H1 (cell line): ENCODE measurements around the gene FAU. TPM values are rescaled to one million over a fixed set of nuclear protein-coding genes. Genes with fewer than 3 reads are reported as not detected.

Source experiments
- CBX8 ChIP-seq: fragments of 300-800, 300-1000 bp; sonication (generic); IDR thresholded peaks from 2 replicates; pipeline ENCODE4 v1.7.1; 2016; ENCODE audit warnings: low read depth, low read length, borderline replicate concordance
- CTBP2 ChIP-seq: IDR thresholded peaks from 2 replicates; pipeline ENCODE4 v1.7.0; 2011; ENCODE audit warnings: borderline replicate concordance, mild to moderate bottlenecking, moderate library complexity, mixed read lengths, low read length; ENCODE audit not compliant: insufficient read depth, insufficient read length
- PHF8 ChIP-seq: fragments of 200-600 bp; sonication (generic); conservative IDR thresholded peaks from 2 replicates; pipeline ENCODE4 v1.7.1; 2012; ENCODE audit warnings: low read depth, mild to moderate bottlenecking, inconsistent platforms, low read length, moderate library complexity
- POU5F1 ChIP-seq: IDR thresholded peaks from 2 replicates; pipeline ENCODE4 v1.6.1; 2011; ENCODE audit warnings: low read depth, mild to moderate bottlenecking, low read length, moderate library complexity
- SIRT6 ChIP-seq: IDR thresholded peaks from one replicate; pipeline ENCODE4 v1.7.1; 2012; ENCODE audit warnings: low read length, inconsistent platforms
- polyA plus RNA-seq, 7 experiments: library from polyadenylated mRNA; depleted of rRNA in 3 of 7; stranded (reverse) in 5 of 7; unstranded in 2 of 7; fragments of >200 nt in 5 of 7; fragments of 200-250 nt in 2 of 7; gene quantifications; 1 replicate in 5 of 7; 2 replicates in 1 of 7; 4 replicates in 1 of 7; pipeline versions ENCODE4 v1.2.1 to v1.2.3, GENCODE V29; 2011 to 2013; ENCODE audit warnings: missing spikeins in 2 of 7, mixed read lengths in 2 of 7
- total RNA-seq: library from RNA; stranded (reverse); fragmentation: NEBNext Ultra II Directional; extraction: Animal tissue kit (Norgen Biotek cat#: 25700); gene quantifications from 2 replicates; pipeline ENCODE4 v1.2.1, GENCODE V29; 2021
- TF ChIP-seq, protein P1 (sequence below): IDR thresholded peaks from 2 replicates; pipeline ENCODE4 v1.6.1; 2011; ENCODE audit warnings: low read length, improper control_type of control experiment

Gene FAU
- total and polyA plus RNA-seq, 2 of the 8 experiments (the other 6 are each of a cell fraction or from before 2014, with no cell fraction given): 826 to 896 TPM

DNA sequence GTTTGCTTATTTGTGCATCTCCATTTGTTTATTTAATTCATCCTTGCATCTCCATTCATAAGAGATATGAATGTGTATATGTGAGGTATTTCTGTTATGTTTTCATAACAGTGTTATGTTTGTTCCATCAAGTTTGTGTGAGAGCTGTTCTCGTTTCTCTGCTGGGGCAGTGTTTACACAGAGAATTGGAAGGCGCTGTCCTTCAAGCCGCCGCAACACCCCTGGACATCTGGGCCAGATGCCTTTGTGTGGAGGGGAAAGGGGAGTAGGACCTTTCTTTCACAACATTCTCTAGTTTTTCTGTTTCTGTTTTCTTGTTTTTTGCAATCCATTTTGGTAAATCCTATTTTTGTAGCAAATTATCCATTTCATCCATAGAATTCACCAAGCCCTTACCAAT lies 17.3 kb downstream of the FAU start (continued):
- TF ChIP-seq POU5F1 (no peak), CBX8 (no peak), SIRT6 (no peak), CTBP2 (no peak), PHF8 (no peak)
- TF ChIP-seq, protein P1, sequence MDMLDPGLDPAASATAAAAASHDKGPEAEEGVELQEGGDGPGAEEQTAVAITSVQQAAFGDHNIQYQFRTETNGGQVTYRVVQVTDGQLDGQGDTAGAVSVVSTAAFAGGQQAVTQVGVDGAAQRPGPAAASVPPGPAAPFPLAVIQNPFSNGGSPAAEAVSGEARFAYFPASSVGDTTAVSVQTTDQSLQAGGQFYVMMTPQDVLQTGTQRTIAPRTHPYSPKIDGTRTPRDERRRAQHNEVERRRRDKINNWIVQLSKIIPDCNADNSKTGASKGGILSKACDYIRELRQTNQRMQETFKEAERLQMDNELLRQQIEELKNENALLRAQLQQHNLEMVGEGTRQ: no peak
